Aortic smooth muscle cell (primary cell): ENCODE data around the gene WDR77. TPM values are rescaled to one million over a fixed set of nuclear protein-coding genes. Genes with fewer than 3 reads are reported as not detected.

Experiments used
- total RNA-seq: library from RNA; depleted of rRNA; stranded (reverse); fragments of >200 nt; gene quantifications from 2 replicates; pipeline ENCODE4 v1.2.3, GENCODE V29; 2014

Gene WDR77
- 16.4 and 25.9 TPM in 2 replicates for total RNA-seq

DNA sequence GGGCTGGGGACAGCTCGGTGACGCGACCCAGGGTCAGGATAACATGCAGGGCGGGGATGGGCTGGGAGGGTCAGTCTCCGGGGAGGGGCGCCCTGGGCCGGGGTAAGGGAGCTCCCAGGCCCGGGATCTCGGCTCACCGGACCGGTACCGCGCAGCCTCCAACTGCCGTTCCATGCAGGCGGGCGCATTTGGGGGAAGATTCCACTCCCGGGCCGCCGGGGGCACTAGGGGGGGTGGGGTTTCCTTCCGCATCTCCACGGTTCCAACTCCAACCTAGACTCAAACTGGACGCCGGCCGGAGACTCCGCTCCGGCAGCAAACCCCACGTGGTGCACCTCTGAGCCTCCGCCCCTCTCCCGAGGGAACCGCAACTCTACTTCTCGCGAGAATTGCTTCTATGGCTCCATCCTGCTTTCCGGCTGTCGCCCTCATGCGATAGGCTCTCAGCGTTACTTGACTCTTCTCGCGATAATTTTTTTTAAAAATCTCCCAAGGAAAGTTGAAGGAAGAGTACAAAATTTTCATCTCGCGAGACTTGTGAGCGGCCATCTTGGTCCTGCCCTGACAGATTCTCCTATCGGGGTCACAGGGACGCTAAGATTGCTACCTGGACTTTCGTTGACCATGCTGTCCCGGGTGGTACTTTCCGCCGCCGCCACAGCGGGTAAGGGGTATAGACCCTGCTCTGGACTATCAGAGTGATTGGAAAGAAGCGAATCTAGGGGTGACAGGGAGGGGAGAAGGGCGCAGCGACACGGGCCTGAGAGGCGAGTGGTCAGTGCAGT is at the start of gene WDR77, which contains the start of gene ATP5PB:
Gene WDR77 (minus strand): TSS at position 339 of the 785 bp plus-strand sequence. CDS start 87 bp downstream, at position 252.
Gene ATP5PB (plus strand): TSS at position 547 of the 785 bp plus-strand sequence. CDS start 78 bp downstream, at position 625.

Other genes with a start within 250 kb of the WDR77 start
- gene DENND2D, start 248.6 kb downstream of the WDR77 start, total RNA-seq = 0.25 and 0.40 TPM in 2 replicates
- gene CHI3L2, start 221.5 kb downstream of the WDR77 start, total RNA-seq = 0.12 and 1.1 TPM in 2 replicates
- not detected in 2 replicates for gene CHIA, start 158.4 kb downstream of the WDR77 start, total RNA-seq
- gene OVGP1, start 21.5 kb downstream of the WDR77 start, total RNA-seq = 0.26 and 0.44 TPM in 2 replicates
- gene ATP5PB, start 208 bp upstream of the WDR77 start, total RNA-seq = 299 and 396 TPM in 2 replicates
- 0.06 and 0.13 TPM in 2 replicates for gene C1orf162, start 24.7 kb upstream of the WDR77 start, total RNA-seq
- 0.06 and 0.13 TPM in 2 replicates for gene ADORA3, start 54.4 kb upstream of the WDR77 start, total RNA-seq
- not detected in 2 replicates for gene TMIGD3, start 54.4 kb upstream of the WDR77 start, total RNA-seq
- gene RAP1A, start 170.5 kb upstream of the WDR77 start, total RNA-seq = 17.7 and 25.9 TPM in 2 replicates